Measurements from ENCODE around the gene NEK1. TPM values are rescaled to one million over a fixed set of nuclear protein-coding genes. Genes with fewer than 3 reads are reported as not detected.

The NEK1 gene
- total and polyA plus RNA-seq, 2 of the 8 experiments (the other 6 are each of a cell fraction or from before 2014, with no cell fraction given): 3.9 to 11.7 TPM

GRCh38 chr4:169621731-169622492 lies 9.5 kb upstream of the NEK1 start (continued):
- TF ChIP-seq CHD7 (IDR thresholded peaks at IDR 0.05; ENCODE audit: insufficient replicate concordance, low read length): no peak
